K562 (cell line): Measurements from ENCODE around the gene YBEY. TPM values are rescaled to one million over a fixed set of nuclear protein-coding genes. Genes with fewer than 3 reads are reported as not detected.
A peak's percentile ranks its signal among the peaks of the same experiment; 100 is the strongest.
"Not testable (repeated sequence)": the region's sequence is repeated elsewhere in the genome, so short reads cannot be mapped to it uniquely, and the experiment has no call there.

ENCODE experiments used
- ATAC-seq: fragments of 200-7000 bp; cut with Tn5 transposase; 3 replicates; pipeline ENCODE4 v1.9.1; 2020; ENCODE audit warnings: moderate library complexity
- BruUV-seq: library from RNA; stranded (reverse); fragments of 400-500 nt; replicated peaks from 2 replicates; lab custom pipeline; 2021; lab: Mats Ljungman, UMichigan
- CTCF ChIA-PET: fragments of 300-600 bp; formaldehyde crosslinking; extraction: SDS; loops from one replicate; lab custom pipeline; 2021; ENCODE audit warnings: low intra/inter-chr PET ratio; lab: Yijun Ruan, JAX
- POLR2A ChIA-PET: fragments of 300-600, 350-650 bp; sonication (Branson Sonifier 250); formaldehyde crosslinking; extraction: SDS; loops from one replicate; lab custom pipeline; 2021; ENCODE audit warnings: antibody characterized with exemption, inconsistent platforms; lab: Yijun Ruan, JAX
- DNase-seq, 4 experiments: peaks; one replicate each; pipeline versions ENCODE4 v3.0.0 to v3.0.0-alpha.2; 2011 to 2018; ENCODE audit warnings: low spot score in 3 of 4, mixed read lengths in 3 of 4; ENCODE audit errors: extremely low read depth in 1 of 4
- FAIRE-seq: peaks from 2 replicates; lab custom pipeline; 2011; peaks lifted over from hg19 to GRCh38; lab: Jason Lieb, UNC
- H2AFZ ChIP-seq: 2 replicates; pipeline ENCODE4 v1.6.0; 2011; ENCODE audit warnings: low read depth, low read length, control low read depth, inconsistent platforms
- H3K27ac ChIP-seq: fragments of 200-600 bp; 3 replicates; pipeline ENCODE4 v1.8.0; 2011; ENCODE audit warnings: low read depth, mild to moderate bottlenecking, control low read depth, inconsistent platforms, low read length, moderate library complexity, mixed read lengths; ENCODE audit errors: extremely low read depth
- H3K27me3 ChIP-seq, 2 experiments: fragments of 300-600 bp in 1 of 2; 2 replicates in 1 of 2; 3 replicates in 1 of 2; pipeline versions ENCODE4 v1.6.0 to v1.8.0; 2011; ENCODE audit warnings: inconsistent platforms in 2 of 2, low read length in 2 of 2, mild to moderate bottlenecking in 1 of 2, mixed read lengths in 1 of 2, moderate library complexity in 1 of 2; ENCODE audit not compliant: control insufficient read depth in 2 of 2, insufficient read depth in 2 of 2
- H3K36me3 ChIP-seq: fragments of 300-600 bp; 3 replicates; pipeline ENCODE4 v1.8.0; 2011; ENCODE audit warnings: mild to moderate bottlenecking, low read length, inconsistent platforms; ENCODE audit not compliant: control insufficient read depth, insufficient read depth
- H3K4me1 ChIP-seq, 2 experiments: fragments of 200-600 bp in 1 of 2; replicated peaks in 1 of 2; 2 replicates in 1 of 2; 3 replicates in 1 of 2; pipeline versions ENCODE4 v1.5.1 to v1.8.0; 2011; ENCODE audit warnings: inconsistent platforms in 2 of 2, low read length in 2 of 2, mild to moderate bottlenecking in 1 of 2, mixed read lengths in 1 of 2, moderate library complexity in 1 of 2; ENCODE audit not compliant: control insufficient read depth in 2 of 2, insufficient read depth in 2 of 2
- H3K4me2 ChIP-seq: 2 replicates; pipeline ENCODE4 v1.6.1; 2011; ENCODE audit warnings: low read length, control low read depth, inconsistent platforms, mixed read lengths; ENCODE audit not compliant: insufficient read depth
- H3K4me3 ChIP-seq: fragments of 200-600 bp; sonication (generic), shearing (Covaris generic); 2 replicates; pipeline ENCODE4 v1.5.1; 2016; ENCODE audit warnings: control low read depth, inconsistent platforms
- H3K79me2 ChIP-seq: fragments of 200-600 bp; 3 replicates; pipeline ENCODE4 v1.8.0; 2011; ENCODE audit warnings: low read length, inconsistent platforms; ENCODE audit not compliant: control insufficient read depth, insufficient read depth
- H3K9ac ChIP-seq, 2 experiments: 2 replicates each; pipeline versions ENCODE4 v1.6.0 to v1.6.1; 2011; ENCODE audit warnings: low read depth in 2 of 2, low read length in 2 of 2, control low read depth in 1 of 2, inconsistent platforms in 1 of 2, mild to moderate bottlenecking in 1 of 2, mixed read lengths in 1 of 2; ENCODE audit not compliant: insufficient read depth in 1 of 2
- H3K9me1 ChIP-seq: one replicate; pipeline ENCODE4 v1.6.0; 2011; ENCODE audit warnings: inconsistent platforms, mild to moderate bottlenecking, low read length, moderate library complexity; ENCODE audit not compliant: control insufficient read depth, insufficient read depth
- H3K9me3 ChIP-seq: replicated peaks from 2 replicates; pipeline ENCODE4 v1.5.1; 2011; ENCODE audit warnings: low read depth, low read length, inconsistent platforms; ENCODE audit not compliant: control insufficient read depth, insufficient read depth
- H4K20me1 ChIP-seq: replicated peaks from 2 replicates; pipeline ENCODE4 v1.6.1; 2011; ENCODE audit warnings: low read length, inconsistent platforms, mixed read lengths; ENCODE audit not compliant: control insufficient read depth, insufficient read depth
- ARNT ChIP-seq, 2 experiments: fragments of 450-650 bp; IDR thresholded peaks; 2 replicates each; pipeline ENCODE4 v1.6.1; 2016; ENCODE audit warnings: mild to moderate bottlenecking in 1 of 2
- CCAR2 ChIP-seq: fragments of 200-400 bp; formaldehyde crosslinking; IDR thresholded peaks from 2 replicates; pipeline ENCODE4 v1.6.1; 2017; ENCODE audit warnings: mild to moderate bottlenecking, low read depth, low read length
- CREBBP ChIP-seq: IDR thresholded peaks from one replicate; pipeline ENCODE4 v1.6.1; 2012; ENCODE audit warnings: low read depth, mild to moderate bottlenecking, control low read depth, inconsistent platforms, low read length
- EGR1 ChIP-seq: fragments of 450-650 bp; conservative IDR thresholded peaks from 2 replicates; pipeline ENCODE4 v1.6.1; 2017; ENCODE audit warnings: mild to moderate bottlenecking
- FOSL1 ChIP-seq: fragments of 200-800 bp; sonication (Bioruptor generic); conservative IDR thresholded peaks from 2 replicates; pipeline ENCODE4 v1.6.1; 2016; ENCODE audit warnings: missing genetic modification characterization, missing compliant biosample characterization
- KLF10 ChIP-seq: fragments of 250-450 bp; sonication (Bioruptor Pico); IDR thresholded peaks from 2 replicates; pipeline ENCODE4 v1.6.1; 2021; ENCODE audit warnings: matching md5 sums
- PURB ChIP-seq: sonication (generic); formaldehyde crosslinking; IDR thresholded peaks from 2 replicates; pipeline ENCODE4 v1.9.0; 2021; ENCODE audit warnings: low read depth, mild to moderate bottlenecking, missing genetic modification reagents
- RAD21 ChIP-seq, 2 experiments: fragments of 250-450 bp in 1 of 2; fragments of 450-650 bp in 1 of 2; sonication (Bioruptor Pico) in 1 of 2; formaldehyde crosslinking in 1 of 2; IDR thresholded peaks in 1 of 2; conservative IDR thresholded peaks in 1 of 2; 2 replicates each; pipeline versions ENCODE4 v1.4.0 to v1.8.0; 2020 to 2022; ENCODE audit warnings: mild to moderate bottlenecking in 2 of 2, moderate library complexity in 1 of 2
- STAG1 ChIP-seq: sonication (generic); formaldehyde crosslinking; IDR thresholded peaks from 2 replicates; pipeline ENCODE4 v1.5.0; 2020; ENCODE audit warnings: missing genetic modification reagents, borderline replicate concordance
- TCF7 ChIP-seq: sonication (generic); IDR thresholded peaks from 2 replicates; pipeline ENCODE4 v1.6.1; 2016; ENCODE audit warnings: antibody characterized with exemption, borderline replicate concordance
- TFAM ChIP-seq: fragments of 250-450 bp; sonication (Bioruptor Pico); conservative IDR thresholded peaks from 2 replicates; pipeline ENCODE4 v1.5.0; 2021; ENCODE audit warnings: mild to moderate bottlenecking, moderate library complexity
- VEZF1 ChIP-seq: fragments of 200-800 bp; sonication (Bioruptor generic); IDR thresholded peaks from 2 replicates; pipeline ENCODE4 v1.6.1; 2017; ENCODE audit warnings: missing genetic modification characterization, missing compliant biosample characterization
- WGBS: fragments of 100-300 bp; shearing (Covaris generic); methylation state at CpG from one replicate; pipeline ENCODE4 v1.1.6; 2016; ENCODE audit warnings: low coverage, mixed read lengths; ENCODE audit not compliant: insufficient coverage; ENCODE audit errors: missing lambda C conversion rate; 5-methylcytosine and 5-hydroxymethylcytosine counted together
- in situ Hi-C: fragments of 300-500 bp; cut with MboI; formaldehyde crosslinking; loops from 4 replicates; pipeline ENCODE4 v1.15.0; 2018; ENCODE audit warnings: inconsistent platforms, mixed read lengths
- intact Hi-C: fragments of 100-400 bp; cut with micrococcal nuclease; formaldehyde crosslinking; loops from 2 replicates; pipeline ENCODE4 v1.14.2; 2022
- polyA plus RNA-seq, 8 experiments: library from polyadenylated mRNA; depleted of rRNA in 4 of 8; stranded (reverse) in 5 of 8; unstranded in 3 of 8; fragments of >200 nt; fragmentation: Nextera tagmentation in 2 of 8; fragmentation: Illumina TruSeq in 1 of 8; extraction: Ambion mirVana in 2 of 8; extraction: Trizol in 1 of 8; gene quantifications; 2 replicates each; pipeline versions ENCODE4 v1.2.1 to v1.2.3, GENCODE V29; 2011 to 2014; ENCODE audit warnings: inconsistent platforms in 1 of 8, missing spikeins in 1 of 8
- total RNA-seq, 7 experiments: library from RNA; depleted of rRNA in 6 of 7; stranded (reverse); fragments of >200 nt in 6 of 7; fragmentation: Illumina TruSeq in 2 of 7; extraction: Trizol in 2 of 7; gene quantifications; 2 replicates each; pipeline versions ENCODE4 v1.2.1 to v1.2.3, GENCODE V29; 2011 to 2021; ENCODE audit warnings: low replicate concordance in 1 of 7
- TF ChIP-seq, protein P1 (sequence below): fragments of 250-450 bp; sonication (Bioruptor Pico); IDR thresholded peaks from 2 replicates; pipeline ENCODE4 v1.6.1; 2021; ENCODE audit warnings: mild to moderate bottlenecking
- TF ChIP-seq, protein P2 (sequence below): fragments of 450-650 bp; formaldehyde crosslinking; IDR thresholded peaks from 2 replicates; pipeline ENCODE4 v1.4.0; 2022; ENCODE audit warnings: missing genetic modification characterization

Gene YBEY
- total and polyA plus RNA-seq, 9 of the 15 experiments (the other 6 are each of a cell fraction or from before 2014, with no cell fraction given): 6.4 to 28.0 (median 12.4) TPM

DNA sequence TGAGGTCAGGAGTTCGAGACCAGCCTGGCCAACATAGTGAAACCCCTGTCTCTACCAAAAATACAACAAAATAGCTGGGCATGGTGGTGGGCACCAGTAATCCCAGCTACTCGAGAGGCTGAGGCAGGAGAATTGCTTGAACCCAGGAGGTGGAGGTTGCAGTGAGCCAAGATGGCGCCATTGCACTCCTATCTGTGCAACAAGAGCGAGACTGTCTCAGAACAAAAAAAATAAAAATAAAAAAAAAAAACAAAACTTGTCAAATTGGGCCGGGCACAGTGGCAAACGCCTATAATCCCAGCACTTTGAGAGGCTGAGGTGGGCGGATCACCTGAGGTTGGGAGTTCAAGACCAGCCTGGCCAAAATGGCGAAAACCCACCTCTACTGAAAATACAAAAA lies 24.1 kb downstream of the YBEY start:
- H3K27me3 ChIP-seq, H3K27ac ChIP-seq, H3K9me3 ChIP-seq, DNase-seq, H3K9me1 ChIP-seq, H3K4me2 ChIP-seq, H3K9ac ChIP-seq, H3K79me2 ChIP-seq, H3K4me1 ChIP-seq, intact Hi-C loops, FAIRE-seq, ATAC-seq, CTCF ChIA-PET, H2AFZ ChIP-seq, H3K4me3 ChIP-seq, BruUV-seq, H4K20me1 ChIP-seq, in situ Hi-C loops: not testable (repeated sequence)
- POLR2A ChIA-PET: interaction anchor here (1.6 kb wide), 1 partner anchor 18 kb away, joined by 5 read pairs; no protein-coding TSS in a partner anchor
- WGBS: 97% methylated on average over 8 of the region's 8 CpGs
- H3K36me3 ChIP-seq: peaks cover 62% of the 10 kb centered on the region; the same call in 2 of the 3 replicates

DNA sequence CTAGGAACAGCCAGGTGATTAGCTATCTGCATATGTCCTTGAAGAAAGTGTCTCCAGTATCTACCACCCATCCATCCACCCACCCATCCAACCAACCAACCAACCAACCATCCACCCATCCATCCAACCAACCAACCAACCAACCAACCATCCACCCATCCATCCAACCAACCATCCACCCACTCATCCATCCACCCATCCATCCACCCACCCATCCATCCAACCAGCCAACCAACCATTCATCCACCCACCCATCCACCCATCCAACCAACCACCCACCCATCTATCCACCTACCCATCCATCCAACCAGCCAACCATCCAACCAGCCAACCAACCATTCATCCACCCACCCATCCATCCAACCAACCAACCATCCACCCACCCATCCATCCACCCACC lies 25.4 kb downstream of the YBEY start:
- Histone ChIP-seq H3K36me3 (peaks cover 68% of the 10 kb centered on the region; the same call in 2 of the 3 replicates), H3K27me3 (no peaks in the 10 kb centered on the region), H4K20me1 (0 out of 2 replicates have a peak, but pooled peaks cover 2% of the 10 kb centered on the region), H2AFZ (no peak overlapping the region), H3K9me3 (no peaks in the 10 kb centered on the region), H3K9me1 (no peaks in the 10 kb centered on the region), H3K4me1 (peaks cover 0 to 8% of the 10 kb centered on the region in 2 experiments; a peak in 2 of 5 replicates), H3K79me2 (no peaks in the 10 kb centered on the region), H3K9ac (no peak overlapping the region), H3K4me2 (no peak overlapping the region), H3K27ac (no peak overlapping the region), H3K4me3 (no peak overlapping the region)
- ATAC-seq (no peak), FAIRE-seq (no peak), DNase-seq (no peak)
- ChIA-PET CTCF (no interaction called here), POLR2A (interaction anchor here (1.6 kb wide), 1 partner anchor 19 kb away, joined by 5 read pairs; no protein-coding TSS in a partner anchor)
- intact Hi-C loops: no loop called here
- in situ Hi-C loops: no loop called here
- no TSS peak for BruUV-seq
- TF ChIP-seq, protein P1, sequence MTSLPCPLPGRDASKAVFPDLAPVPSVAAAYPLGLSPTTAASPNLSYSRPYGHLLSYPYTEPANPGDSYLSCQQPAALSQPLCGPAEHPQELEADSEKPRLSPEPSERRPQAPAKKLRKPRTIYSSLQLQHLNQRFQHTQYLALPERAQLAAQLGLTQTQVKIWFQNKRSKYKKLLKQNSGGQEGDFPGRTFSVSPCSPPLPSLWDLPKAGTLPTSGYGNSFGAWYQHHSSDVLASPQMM (CRISPR knock-in tag): no peak
- no peak for TF ChIP-seq PURB (CRISPR knock-in tag)
- TF ChIP-seq RAD21 (CRISPR knock-in tag; conservative IDR thresholded peaks at IDR 0.05 in 1 of 2, IDR thresholded peaks at IDR 0.05 in 1 of 2): no peak
- TF ChIP-seq FOSL1 (tag): no peak
- TF ChIP-seq KLF10 (CRISPR knock-in tag): no peak
- TF ChIP-seq STAG1: no peak
- TF ChIP-seq TFAM: no peak
- 0 out of 2 replicates have a peak, but pooled peaks have one; percentile 11 for TF ChIP-seq EGR1
- no peak for TF ChIP-seq CCAR2
- TF ChIP-seq TCF7: no peak
- no peak for TF ChIP-seq ARNT (IDR thresholded peaks at IDR 0.05)
- TF ChIP-seq VEZF1 (CRISPR knock-in tag): no peak
- TF ChIP-seq, protein P2, sequence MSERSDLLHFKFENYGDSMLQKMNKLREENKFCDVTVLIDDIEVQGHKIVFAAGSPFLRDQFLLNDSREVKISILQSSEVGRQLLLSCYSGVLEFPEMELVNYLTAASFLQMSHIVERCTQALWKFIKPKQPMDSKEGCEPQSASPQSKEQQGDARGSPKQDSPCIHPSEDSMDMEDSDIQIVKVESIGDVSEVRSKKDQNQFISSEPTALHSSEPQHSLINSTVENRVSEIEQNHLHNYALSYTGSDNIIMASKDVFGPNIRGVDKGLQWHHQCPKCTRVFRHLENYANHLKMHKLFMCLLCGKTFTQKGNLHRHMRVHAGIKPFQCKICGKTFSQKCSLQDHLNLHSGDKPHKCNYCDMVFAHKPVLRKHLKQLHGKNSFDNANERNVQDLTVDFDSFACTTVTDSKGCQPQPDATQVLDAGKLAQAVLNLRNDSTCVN (CRISPR knock-in tag): peak; percentile 23; the same call in 1 of the 2 replicates
- TF ChIP-seq CREBBP: peak; percentile 85
